ENCODE measurements around the gene SERPINI1. TPM values are rescaled to one million over a fixed set of nuclear protein-coding genes. Genes with fewer than 3 reads are reported as not detected.

SERPINI1 gene
- total and polyA plus RNA-seq, 2 of the 8 experiments (the other 6 are each of a cell fraction or from before 2014, with no cell fraction given), result 5.3 to 9.9 TPM

DNA sequence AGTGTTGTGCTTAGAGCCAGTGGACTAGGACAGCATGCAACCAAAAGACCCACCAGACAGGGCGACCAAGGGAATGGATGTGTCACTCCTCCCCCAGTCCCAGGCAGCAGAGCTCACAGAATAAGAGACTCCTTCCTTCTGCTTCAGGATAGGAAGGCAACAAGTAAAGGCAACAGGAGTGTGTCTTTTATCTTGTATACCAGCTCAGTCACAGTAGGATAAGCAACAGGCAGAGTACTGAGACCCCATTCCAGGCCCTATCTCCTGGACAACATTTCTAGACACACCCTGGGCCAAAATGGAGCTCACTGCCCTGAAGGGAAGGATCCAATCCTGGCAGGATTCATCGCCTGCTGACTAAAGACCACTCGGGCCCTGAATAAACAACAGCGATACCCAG lies 25.8 kb upstream of the SERPINI1 start (continued):
- TF ChIP-seq, protein P1, sequence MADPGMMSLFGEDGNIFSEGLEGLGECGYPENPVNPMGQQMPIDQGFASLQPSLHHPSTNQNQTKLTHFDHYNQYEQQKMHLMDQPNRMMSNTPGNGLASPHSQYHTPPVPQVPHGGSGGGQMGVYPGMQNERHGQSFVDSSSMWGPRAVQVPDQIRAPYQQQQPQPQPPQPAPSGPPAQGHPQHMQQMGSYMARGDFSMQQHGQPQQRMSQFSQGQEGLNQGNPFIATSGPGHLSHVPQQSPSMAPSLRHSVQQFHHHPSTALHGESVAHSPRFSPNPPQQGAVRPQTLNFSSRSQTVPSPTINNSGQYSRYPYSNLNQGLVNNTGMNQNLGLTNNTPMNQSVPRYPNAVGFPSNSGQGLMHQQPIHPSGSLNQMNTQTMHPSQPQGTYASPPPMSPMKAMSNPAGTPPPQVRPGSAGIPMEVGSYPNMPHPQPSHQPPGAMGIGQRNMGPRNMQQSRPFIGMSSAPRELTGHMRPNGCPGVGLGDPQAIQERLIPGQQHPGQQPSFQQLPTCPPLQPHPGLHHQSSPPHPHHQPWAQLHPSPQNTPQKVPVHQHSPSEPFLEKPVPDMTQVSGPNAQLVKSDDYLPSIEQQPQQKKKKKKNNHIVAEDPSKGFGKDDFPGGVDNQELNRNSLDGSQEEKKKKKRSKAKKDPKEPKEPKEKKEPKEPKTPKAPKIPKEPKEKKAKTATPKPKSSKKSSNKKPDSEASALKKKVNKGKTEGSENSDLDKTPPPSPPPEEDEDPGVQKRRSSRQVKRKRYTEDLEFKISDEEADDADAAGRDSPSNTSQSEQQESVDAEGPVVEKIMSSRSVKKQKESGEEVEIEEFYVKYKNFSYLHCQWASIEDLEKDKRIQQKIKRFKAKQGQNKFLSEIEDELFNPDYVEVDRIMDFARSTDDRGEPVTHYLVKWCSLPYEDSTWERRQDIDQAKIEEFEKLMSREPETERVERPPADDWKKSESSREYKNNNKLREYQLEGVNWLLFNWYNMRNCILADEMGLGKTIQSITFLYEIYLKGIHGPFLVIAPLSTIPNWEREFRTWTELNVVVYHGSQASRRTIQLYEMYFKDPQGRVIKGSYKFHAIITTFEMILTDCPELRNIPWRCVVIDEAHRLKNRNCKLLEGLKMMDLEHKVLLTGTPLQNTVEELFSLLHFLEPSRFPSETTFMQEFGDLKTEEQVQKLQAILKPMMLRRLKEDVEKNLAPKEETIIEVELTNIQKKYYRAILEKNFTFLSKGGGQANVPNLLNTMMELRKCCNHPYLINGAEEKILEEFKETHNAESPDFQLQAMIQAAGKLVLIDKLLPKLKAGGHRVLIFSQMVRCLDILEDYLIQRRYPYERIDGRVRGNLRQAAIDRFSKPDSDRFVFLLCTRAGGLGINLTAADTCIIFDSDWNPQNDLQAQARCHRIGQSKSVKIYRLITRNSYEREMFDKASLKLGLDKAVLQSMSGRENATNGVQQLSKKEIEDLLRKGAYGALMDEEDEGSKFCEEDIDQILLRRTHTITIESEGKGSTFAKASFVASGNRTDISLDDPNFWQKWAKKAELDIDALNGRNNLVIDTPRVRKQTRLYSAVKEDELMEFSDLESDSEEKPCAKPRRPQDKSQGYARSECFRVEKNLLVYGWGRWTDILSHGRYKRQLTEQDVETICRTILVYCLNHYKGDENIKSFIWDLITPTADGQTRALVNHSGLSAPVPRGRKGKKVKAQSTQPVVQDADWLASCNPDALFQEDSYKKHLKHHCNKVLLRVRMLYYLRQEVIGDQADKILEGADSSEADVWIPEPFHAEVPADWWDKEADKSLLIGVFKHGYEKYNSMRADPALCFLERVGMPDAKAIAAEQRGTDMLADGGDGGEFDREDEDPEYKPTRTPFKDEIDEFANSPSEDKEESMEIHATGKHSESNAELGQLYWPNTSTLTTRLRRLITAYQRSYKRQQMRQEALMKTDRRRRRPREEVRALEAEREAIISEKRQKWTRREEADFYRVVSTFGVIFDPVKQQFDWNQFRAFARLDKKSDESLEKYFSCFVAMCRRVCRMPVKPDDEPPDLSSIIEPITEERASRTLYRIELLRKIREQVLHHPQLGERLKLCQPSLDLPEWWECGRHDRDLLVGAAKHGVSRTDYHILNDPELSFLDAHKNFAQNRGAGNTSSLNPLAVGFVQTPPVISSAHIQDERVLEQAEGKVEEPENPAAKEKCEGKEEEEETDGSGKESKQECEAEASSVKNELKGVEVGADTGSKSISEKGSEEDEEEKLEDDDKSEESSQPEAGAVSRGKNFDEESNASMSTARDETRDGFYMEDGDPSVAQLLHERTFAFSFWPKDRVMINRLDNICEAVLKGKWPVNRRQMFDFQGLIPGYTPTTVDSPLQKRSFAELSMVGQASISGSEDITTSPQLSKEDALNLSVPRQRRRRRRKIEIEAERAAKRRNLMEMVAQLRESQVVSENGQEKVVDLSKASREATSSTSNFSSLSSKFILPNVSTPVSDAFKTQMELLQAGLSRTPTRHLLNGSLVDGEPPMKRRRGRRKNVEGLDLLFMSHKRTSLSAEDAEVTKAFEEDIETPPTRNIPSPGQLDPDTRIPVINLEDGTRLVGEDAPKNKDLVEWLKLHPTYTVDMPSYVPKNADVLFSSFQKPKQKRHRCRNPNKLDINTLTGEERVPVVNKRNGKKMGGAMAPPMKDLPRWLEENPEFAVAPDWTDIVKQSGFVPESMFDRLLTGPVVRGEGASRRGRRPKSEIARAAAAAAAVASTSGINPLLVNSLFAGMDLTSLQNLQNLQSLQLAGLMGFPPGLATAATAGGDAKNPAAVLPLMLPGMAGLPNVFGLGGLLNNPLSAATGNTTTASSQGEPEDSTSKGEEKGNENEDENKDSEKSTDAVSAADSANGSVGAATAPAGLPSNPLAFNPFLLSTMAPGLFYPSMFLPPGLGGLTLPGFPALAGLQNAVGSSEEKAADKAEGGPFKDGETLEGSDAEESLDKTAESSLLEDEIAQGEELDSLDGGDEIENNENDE (IDR thresholded peaks at IDR 0.05; ENCODE audit: insufficient replicate concordance, low read length), result no peak
- TF ChIP-seq TAF1 (IDR thresholded peaks at IDR 0.05; ENCODE audit: low read depth, low read length) (no peak), RBBP5 (IDR thresholded peaks at IDR 0.05; ENCODE audit: borderline replicate concordance, low read depth, low read length) (no peak), POU5F1 (IDR thresholded peaks at IDR 0.05; ENCODE audit: low read depth, low read length) (no peak)

All from H1 (cell line).